GM15510 (cell line): ENCODE data around the gene VEPH1.

Experiments
- POLR2A ChIP-seq: IDR thresholded peaks from 3 replicates; pipeline ENCODE4 v1.6.1; 2011; ENCODE audit warnings: borderline replicate concordance; ENCODE audit not compliant: insufficient read length; ENCODE audit errors: extremely low read depth

Gene VEPH1

DNA sequence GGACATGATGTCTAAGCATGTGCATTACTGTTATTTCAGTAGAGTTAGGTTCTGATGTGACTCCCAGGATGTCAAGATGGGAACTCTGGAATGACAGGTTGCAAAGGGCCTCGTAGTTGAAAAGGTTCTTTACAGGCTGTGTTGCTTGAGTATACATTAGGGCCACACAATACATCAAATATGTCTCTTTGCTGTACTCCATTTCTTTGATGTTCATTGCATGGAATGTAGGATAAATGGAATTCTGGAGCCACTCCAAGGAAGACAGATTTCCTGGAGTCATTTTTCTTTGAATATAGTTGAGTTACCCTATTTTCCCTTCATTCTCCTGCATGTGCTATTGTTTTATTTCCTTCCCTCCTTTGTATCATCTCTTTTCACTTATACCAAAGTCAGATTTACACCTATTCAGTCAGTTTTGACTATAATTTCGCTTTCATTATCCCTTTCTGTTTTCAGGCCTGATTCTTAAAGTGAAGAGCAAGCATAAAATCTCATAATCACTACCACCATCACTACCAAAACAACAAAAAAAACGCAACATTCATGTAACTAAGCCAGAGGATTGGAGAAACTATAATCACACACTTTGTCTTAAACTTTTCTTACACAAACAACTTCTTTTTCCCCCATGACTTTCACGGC, 127.8 kb downstream of the VEPH1 start:
- TF ChIP-seq POLR2A: no peak

DNA sequence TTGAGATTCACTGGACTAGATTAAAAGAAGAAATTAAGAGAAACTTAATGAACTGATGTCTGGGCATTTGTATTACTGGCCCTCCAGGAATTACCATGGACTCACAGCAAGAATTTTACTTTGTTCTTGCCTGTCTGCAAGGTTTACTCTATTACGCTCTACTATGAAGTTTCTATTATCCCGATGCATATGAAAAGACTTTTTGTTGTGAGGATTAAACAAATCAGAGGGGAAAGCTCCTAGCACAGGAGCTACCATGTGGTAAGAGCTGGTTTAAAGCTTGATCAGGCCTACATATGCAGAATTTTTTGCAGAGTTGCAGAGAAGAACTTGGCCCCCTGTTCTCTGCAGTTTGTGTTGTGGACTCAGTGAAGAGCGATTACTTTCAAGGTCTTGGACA, 128.3 kb downstream of the VEPH1 start:
- no peak for TF ChIP-seq POLR2A

DNA sequence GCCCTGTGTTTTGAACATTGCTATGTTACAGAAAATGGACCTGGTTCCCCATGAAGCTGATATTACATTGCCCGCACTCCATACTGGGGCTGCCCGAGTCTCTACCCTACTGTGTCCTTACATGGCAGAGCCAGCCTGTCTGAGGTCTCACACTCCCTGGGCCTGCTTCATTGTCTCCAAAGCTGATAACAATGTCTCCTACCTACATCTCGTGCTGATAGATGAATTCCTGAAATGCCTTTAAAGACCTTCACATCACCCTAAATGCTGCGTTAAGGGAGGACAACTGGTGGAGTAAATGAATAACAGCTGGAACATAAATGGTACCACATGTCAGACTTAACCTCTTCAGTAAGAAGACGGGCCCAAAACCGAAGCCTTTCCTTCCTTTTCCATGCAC, 129.4 kb downstream of the VEPH1 start:
- no peak for TF ChIP-seq POLR2A

DNA sequence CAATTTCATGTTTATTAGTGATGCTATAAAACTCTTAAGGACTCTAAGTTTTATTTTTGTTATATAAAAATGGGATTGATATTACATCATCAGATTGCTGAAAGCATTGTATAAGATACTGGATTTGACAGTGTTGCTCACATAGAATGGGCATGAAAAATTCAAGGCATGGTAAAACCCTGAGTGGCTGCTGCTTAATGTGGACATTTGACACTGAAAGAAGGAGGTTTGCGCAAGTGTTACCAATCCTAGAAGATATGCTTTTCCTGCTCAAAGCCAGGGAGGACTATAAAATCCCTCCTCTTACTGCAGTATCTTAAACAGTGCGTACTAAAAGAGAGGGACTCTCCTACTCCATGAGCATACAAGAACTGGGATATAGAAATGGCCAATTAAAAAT, 132.3 kb downstream of the VEPH1 start:
- TF ChIP-seq POLR2A: no peak

DNA sequence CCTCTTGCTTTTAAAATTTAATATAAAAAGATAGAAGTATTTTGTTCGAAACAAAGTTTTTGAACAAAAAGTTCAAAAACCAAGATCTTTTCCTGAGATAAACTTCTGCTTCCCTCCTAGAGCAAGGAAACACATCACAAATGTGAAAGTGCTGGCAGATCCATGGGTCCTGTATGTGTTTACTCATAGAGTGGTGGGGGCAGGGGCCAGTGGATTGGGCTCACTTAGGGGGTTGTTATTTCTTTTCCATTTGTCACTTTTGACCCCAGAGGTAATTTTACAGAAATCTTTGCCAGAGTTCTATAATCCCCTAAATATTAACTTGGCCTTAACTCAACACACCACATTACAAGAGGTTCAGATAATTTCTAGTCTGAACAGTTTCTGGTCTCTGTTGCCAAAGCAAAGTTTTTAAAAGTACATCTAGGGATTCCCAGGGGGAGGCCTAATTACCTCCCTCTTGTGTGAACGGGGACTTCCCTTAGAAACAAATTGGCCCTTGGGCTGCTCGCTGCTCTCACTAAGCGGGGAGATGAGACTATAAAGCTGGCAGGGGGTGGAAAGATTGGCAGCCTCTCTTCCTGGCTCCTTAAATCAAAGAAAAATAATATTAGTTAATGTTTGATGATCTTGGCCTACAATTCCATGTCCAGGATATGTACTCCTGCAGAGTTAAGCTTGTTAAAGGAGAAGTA, 133.3 kb downstream of the VEPH1 start:
- no peak for TF ChIP-seq POLR2A

DNA sequence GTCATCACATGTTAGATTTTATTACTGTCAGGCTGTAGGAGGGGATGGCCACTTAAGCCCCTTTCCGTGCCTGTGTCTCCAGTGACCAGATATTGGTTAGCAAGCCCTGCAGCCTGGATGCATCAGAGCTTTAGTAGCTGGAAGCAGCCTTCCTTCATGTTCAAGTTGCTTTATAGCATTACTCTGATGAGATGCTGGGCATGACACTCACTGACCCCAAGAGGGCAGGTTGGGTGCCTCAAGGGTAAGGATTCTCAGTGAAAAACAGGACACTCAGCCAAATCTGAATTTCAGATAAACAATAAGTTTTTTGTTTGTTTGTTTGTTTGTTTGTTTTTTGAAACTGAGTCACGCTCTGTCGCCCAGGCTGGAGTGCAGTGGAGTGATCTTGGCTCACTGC, 135.0 kb downstream of the VEPH1 start:
- TF ChIP-seq POLR2A: no peak

DNA sequence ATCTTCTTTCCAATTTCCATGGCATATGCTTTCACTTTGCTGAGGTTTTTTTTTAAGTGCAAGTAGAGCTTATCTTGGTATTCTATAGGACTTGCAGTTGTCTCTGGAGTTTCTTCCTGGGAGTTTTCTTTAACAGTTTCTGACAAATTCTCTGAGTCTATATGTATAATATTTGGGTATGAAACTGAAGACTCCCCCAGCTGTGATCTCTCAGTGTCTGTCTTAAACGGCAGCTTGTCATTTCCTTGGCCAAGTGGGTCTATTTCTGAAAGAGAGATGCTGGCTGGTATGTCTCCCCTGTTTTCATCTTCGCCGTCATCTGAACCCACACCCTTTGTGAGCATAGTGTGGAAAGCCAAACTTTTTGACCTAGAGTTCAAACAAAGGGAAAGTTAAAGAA, 139.8 kb downstream of the VEPH1 start:
- TF ChIP-seq POLR2A: no peak

DNA sequence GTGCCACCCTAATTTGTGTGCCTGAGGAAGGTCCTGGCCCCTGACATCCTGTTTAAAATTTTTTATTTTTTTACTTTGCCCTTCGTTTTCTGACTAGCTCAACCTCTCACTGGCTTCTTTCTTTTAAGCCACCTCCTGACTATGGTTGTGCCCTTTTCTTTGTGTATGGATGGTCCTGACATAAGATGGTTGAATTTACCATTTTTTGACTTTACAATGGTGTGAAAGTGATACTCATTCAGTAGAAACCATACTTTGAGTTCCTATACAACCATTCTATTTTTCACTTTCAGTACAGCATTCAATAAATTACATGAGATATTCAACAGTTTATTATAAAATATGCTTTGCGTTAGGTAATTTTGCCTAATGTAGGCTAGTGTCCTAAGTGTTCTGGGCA, 140.9 kb downstream of the VEPH1 start:
- no peak for TF ChIP-seq POLR2A

DNA sequence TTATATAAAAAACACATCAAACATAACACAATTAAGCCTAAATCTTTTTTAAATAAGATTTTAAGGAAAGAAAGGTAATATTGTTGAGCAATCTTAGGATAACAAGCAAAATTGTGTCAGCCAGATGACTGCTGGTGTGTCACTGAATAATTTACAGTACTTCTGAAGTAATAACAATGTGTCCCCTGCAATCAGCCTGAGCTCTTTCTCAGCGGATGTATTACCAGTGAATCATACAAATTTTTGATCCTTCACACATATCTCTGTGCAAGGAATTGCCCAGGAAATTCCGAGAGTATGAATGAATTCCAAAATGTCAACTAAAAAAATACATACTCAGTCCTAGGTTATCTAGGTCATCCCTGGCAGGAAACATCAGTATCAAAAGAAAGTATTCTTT, 143.2 kb downstream of the VEPH1 start:
- no peak for TF ChIP-seq POLR2A

DNA sequence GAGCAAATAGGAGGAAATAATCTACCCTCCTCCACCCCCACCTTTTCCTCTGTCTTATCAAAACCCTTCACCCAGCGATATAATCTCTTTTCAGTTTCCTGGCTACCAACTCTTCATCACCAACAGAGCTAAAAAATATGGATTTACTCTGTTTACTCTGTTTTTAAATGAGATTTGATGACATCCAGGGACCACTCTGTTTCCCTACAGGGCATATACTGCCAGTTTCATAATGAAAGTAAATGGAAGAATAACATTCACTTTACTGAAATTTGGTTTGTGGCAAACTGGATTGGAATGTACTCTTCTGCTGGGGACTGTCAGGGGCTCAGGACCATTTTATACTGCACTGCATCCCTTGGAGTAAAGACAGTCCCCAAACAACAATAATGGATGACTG, 146.7 kb downstream of the VEPH1 start:
- TF ChIP-seq POLR2A: no peak

DNA sequence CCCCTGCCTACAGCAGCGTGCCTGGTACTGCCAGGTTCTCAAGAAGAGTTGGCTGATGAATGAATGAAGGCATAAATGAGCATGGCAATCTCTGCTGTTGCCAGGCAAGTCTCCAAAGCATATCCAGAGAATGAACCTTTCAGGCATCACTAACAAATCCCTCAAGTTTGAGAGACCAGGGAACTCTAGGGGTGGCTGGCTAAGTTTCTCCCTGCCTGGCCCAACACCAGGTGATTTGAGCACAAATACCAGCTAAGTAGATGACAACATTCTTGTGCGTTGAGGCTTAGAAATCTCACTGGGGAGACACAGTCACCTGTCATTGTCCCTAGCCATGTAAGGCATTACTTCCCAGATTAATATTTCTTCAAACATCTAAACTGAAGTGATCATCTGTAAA, 147.9 kb downstream of the VEPH1 start:
- no peak for TF ChIP-seq POLR2A

DNA sequence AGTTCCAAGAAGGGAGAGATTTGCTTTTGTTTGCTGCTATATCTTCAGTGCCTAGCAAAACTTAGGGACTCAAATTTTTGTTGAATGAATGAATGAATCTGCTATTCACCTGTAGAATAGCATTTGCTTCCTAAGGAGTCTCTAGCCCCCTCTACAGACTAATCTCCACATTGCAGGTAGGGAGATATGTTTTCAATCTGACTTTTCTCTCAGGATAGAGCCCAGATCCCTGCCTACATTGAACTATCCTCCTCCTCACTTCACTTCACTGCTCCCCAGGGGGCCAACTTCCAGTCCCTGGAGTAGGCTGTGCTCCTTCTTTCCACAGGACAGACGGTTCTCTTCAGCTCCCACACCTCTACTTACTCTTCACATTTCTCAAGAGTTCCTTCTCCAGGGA, 148.5 kb downstream of the VEPH1 start:
- no peak for TF ChIP-seq POLR2A

DNA sequence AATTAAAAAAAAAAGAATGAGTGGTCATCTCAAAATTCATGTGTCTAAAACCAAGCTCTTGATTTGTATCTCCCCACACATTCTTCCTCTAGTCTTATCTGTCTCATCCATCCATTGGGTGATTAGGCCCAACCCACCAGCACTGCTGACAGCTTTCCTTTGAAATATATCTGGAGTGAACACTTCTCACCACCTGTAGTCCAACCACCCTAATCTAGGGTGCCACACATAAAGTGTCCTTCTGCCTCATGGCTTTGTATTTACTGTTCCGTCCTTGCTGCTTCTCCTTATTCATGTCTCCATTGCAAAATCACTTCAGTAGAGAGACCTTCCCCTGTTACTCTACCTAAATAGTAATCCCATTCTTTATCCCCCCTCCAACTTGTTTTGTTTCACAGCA, 149.0 kb downstream of the VEPH1 start:
- no peak for TF ChIP-seq POLR2A

DNA sequence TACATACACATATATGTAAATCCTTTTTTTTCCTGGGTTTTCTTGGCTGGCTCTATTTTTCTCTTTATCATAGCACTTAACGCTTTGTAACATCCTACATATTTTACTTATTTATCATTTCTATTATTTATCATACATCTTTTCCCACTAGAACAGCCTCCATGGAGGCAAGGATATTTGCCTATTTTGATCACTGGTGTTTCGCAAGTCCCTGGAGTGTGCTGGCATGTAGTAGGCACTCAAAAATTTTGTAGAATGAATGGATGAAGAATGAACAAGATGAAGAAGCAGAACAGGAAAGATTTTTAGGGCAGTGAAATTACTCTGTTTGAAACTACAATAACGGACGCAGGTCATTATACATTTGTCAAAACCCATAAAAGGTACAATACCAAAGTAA, 149.6 kb downstream of the VEPH1 start:
- no peak for TF ChIP-seq POLR2A

DNA sequence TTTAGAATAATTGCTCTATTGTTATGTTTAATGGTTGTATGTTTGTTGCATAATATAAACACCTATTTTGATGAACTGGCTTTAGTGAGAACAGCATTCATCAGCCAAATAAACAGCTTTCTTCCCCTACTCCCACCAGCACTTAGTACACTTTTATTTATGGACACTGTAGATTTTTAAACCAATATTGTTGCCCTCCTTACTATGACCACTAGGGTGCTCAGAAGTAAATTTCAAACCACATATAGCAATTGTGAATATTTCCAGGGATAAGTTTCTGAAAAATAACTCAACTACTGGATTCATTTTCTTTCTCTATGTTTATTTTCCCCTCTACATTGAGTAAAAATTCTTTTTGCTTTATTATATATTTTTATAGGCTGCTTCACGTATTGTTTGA, 151.2 kb downstream of the VEPH1 start:
- TF ChIP-seq POLR2A: no peak

DNA sequence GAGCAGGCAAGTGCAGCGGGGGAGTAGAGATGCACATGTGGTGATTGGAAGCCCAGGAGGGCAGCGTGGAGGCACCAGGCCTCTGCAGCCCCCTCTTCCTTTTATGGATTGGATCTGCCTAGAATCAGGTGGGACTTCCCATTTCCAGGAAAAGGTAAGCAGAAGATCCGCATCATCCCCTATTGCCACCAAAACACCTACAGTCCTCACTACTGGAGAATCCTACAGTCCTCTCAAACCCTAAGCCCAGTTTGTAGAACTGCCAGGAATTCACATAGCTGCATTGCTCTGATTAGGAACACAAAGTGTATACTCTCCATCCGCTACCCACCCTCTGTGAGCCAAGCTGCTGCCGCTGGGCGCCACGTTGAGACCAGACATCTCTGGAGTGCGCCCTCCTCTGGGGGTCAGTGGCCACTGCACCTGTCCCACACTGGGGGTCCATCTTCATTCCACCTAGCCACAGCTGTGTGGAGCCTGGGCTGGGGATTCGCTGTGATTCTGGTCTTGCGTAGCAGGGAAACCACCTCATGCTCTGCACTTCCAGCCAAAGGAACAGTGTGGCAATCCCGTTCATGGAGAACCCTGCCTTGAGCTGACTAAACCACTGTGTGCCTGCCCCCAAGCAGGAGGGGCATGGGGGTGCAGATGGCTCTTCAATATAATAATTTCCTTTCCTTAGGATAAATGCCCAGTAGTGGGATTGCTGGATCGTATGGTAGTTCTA, 155.5 kb downstream of the VEPH1 start:
- TF ChIP-seq POLR2A: no peak
